Measurements from ENCODE around the gene SEMA4D.

SEMA4D gene

DNA sequence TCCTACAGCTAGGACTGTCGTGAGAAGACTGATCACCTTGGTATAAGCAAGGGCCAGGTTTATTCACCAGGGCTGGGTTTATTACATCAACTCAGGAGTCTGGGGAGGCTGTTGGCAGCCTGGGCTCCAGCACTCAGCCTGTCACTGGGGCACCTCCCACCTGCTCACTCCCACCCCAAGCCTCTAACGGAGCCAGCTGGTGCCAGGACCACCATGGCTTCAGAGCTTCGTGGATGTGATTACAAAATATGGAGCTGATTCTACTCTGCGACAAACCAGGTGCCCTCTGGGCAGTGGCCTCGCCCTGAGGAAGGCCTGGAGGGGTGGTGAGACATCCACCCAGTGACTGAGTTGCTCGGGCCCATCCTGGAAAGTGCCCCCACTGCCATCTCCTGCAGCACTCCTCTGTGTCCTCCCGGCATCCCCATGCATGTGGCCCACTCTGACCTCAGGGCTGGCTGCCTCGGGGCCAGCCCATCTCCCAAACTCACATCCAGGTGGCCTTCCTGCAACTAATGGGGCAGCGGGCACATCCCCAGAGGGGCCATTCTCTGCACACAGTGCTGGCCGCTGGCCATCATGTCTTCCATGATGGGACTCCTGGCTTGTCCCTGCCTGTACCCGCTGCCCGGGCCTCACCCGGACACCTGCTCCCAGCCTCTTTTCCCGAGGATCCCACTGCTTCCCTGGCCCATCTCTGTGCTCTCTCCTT lies 130.0 kb downstream of the SEMA4D start:
- no peak for DNase-seq (ENCODE audit: low read depth)

DNA sequence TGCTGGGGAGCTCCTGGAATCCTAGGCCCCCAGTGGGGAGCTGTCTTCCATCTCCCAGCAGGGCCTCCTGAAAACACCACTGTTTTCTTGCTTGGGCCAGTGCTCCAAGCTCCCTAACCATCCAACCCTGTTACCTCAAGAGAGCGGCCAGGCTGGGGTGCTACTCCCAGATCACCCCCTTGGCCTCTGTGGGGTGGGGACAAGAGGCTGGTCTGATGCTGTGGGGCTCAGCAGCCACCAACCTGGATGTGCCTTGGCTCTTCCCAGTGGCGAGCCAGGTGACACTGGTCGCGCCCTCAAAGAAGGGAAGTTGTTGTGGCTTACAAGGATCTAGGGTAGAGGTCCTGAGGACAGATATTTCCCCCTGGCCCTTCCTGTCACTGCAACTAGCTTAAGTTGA lies 130.6 kb downstream of the SEMA4D start:
- DNase-seq (ENCODE audit: low read depth): no peak

GRCh38 chr9:89366711-89367110 lies 131.2 kb downstream of the SEMA4D start:
- no peak for DNase-seq (ENCODE audit: low read depth)

DNA sequence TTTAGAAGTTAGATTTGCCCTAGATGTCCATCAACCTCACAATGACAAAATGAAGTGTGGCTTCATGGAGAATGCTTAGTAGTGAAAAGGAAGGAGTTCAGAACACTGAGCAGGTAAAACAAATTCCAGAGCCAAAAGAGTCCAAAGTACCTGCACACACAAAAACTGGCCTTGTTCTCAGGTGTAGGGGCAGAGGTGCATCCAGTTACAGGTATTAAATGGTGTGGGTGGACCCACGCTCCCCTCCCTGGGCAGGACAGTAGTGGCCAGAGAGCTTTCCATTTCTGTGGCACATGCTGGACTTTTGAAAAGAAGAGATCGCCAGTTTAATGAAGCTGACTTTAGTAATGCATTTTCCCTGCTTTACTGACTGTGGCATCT lies 132.4 kb downstream of the SEMA4D start:
- no peak for DNase-seq (ENCODE audit: low read depth)

DNA sequence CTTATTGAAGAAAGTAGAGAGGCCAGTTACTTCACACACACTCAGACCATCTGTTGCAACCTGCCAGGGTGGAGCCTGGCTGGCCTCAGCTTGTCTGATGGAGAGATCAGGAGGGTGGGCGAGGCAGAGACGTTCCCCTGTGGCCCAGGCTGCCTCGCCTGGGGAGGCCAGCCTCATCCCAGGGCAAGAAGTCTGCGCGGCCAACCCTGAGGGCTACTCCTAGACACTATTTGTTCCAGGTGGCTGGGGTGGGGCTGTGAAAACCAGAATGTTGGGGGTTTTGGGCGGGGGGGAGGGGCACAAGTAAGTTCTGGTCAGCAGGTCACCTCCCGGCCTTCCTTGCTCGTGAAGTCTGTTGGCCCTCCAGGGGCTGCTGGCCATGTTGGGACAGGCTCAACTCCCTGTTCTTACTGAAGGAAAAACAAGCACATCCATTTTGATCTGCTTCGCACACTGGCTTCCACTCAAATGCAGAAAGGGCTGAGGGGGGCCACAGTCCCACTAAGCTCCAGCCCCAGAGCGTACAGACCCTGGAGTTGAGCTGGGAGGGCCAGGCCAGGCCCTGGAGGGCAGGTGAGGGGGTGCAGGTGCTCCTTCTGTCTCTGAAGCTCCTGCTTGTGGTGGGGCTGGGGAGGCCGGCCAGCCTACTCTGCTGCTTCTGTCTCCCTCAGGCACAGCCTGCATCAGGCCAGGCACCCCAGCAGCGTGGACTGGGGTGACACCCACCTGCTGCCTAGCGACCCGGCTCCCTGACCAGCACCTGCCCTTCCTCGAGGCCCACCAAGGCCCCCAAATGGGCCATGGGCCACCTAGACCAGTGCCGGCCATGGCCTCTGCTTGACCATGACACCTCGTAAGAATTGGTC lies 133.0 kb downstream of the SEMA4D start:
- DNase-seq (ENCODE audit: low read depth): no peak

DNA sequence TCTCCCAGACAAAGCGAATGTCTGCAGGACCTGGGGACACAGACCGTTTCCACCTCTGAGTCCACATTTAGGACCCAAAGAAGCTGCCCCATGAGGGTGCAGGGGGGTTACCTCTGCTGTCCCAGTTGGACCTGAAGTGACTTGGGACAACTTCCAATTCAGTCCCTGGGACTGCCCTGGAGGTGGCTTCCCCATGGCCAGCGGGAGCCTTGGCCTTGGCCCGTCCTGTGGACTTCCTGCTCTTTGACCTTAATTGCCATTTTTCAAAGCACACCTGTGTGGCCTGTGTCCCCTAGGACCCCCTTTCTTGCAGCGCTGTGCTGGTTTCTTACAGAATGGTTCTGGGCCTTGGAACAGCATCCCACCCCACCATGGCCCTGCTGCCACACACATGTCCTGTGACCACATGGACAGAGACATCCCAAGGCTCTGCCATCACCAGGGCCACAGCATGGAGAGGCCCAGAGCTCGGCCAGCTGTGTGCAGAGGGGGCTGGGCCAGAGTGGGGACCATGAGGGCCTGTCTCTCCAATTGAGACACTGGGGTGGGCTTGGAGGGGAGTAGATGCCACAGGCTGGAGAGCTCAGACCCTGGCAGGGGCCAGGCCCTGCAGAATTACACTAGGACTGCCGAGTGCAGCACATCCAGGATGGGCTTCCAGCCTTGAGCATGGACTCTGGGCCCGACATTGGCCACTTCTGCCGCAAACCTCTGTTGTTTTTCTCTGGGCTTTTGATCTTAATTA lies 133.8 kb downstream of the SEMA4D start:
- no peak for DNase-seq (ENCODE audit: low read depth)

DNA sequence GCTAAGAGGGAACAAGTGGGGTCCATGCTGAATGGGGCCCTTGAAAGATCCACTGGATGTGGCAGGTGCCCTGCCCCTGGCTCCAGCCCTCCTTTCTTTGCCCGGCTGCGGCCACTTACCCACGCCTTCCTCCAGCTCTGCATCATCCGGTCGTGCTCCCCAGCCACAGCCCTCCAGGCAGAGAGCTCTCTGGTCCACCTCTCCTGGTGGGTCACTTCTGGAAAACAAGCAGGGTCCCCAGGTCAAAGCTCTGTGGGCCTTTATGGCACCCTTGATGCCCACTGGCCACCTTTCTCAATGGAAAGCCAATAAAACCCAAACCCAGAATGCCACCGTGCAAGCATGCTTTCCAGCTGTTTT lies 134.6 kb downstream of the SEMA4D start:
- DNase-seq (ENCODE audit: low read depth): no peak

GRCh38 chr9:89362647-89363310 lies 135.1 kb downstream of the SEMA4D start:
- DNase-seq (ENCODE audit: low read depth): no peak

DNA sequence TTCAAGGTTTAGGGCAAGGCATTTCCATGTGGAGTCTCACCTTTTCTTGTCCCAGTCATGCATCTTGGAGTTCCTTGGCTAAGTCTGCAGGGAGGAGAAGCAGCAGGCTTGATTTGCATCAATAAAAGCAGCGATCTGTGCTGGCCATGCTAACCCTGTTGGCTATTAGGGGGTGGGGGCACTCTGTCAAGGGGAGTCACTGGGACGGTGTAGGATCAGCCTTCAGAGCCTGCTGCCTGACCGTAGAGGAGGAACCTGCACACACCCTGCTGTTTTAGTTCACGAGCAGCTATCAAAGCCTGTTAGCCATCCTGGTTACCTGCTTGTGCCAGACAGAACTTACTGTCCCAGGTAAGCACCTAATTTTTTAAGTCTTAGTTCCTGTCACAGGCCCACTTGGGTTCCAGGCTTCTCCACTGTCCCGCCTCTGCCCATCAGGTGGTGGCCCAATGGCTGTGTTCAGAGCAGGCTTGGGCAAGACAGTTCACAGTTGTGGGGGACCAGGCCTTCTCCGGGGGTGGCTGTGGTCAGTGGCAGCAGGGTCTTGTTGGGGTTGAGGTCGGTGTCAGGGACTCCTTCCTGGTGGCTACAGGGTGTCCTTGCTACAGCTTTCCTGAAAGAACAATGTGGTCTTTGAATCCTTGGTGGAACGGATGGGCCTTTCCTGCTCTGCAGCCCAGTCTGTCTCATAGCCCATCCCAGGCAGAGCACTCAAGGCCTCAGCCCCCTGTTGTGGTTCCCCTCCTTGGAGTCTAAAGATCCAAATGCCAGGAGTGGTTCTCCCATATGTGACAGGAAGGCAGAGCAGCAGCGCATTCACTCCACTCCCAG lies 135.9 kb downstream of the SEMA4D start:
- DNase-seq (ENCODE audit: low read depth): no peak

GRCh38 chr9:89361031-89361430 lies 136.9 kb downstream of the SEMA4D start:
- no peak for DNase-seq (ENCODE audit: low read depth)

DNA sequence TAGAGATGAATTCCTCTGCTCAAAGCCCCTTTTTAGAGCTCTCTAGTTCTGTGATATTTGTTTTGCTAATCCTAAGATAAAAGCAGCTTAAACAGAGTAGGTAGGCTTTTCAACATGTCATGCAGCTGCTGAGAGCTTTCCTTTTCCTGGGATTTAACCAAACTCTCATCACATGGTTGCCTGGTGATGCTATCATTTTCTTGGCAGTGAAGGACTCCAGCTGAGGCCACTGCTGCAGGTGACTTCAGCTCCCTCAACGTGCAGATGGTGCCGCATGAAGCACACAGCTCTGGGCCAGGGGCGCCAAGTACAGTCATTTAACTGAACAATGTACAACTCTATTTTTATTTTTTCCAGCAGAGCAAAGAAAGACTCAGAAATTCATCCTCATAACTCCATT lies 137.4 kb downstream of the SEMA4D start:
- no peak for DNase-seq (ENCODE audit: low read depth)

DNA sequence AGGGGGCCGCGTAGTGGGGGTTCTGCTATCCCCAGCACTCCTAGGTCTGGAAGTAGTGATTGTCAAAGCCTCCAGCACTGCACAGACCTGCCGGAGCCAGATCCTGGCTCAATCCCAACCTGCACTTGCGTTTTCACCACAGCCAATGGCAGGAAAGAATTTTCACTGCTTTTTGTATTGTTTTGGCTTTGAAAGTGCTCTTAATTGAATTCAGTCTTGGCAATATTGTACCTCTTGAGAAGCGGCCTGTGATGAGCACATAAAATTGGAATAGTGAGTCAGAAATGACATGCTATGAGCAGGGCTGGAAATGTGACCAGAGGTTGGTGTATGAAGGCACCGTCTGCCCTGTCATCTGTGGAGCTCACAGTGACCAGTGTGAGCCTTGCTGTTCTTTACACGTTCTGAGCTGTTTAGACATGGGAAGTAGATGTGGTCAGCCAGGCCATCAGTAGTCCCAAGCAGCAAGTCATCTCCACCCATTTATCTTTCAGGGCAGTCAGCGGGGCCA lies 138.1 kb downstream of the SEMA4D start:
- DNase-seq (ENCODE audit: low read depth): no peak

GRCh38 chr9:89358985-89359384 lies 138.9 kb downstream of the SEMA4D start:
- DNase-seq (ENCODE audit: low read depth): no peak

GRCh38 chr9:89358376-89358916 lies 139.5 kb downstream of the SEMA4D start:
- no peak for DNase-seq (ENCODE audit: low read depth)

GRCh38 chr9:89357331-89358197 lies 140.3 kb downstream of the SEMA4D start:
- DNase-seq (ENCODE audit: low read depth): no peak

GRCh38 chr9:89356782-89357181 lies 141.1 kb downstream of the SEMA4D start:
- no peak for DNase-seq (ENCODE audit: low read depth)

GRCh38 chr9:89354471-89354870 lies 143.4 kb downstream of the SEMA4D start:
- DNase-seq (ENCODE audit: low read depth): no peak

DNA sequence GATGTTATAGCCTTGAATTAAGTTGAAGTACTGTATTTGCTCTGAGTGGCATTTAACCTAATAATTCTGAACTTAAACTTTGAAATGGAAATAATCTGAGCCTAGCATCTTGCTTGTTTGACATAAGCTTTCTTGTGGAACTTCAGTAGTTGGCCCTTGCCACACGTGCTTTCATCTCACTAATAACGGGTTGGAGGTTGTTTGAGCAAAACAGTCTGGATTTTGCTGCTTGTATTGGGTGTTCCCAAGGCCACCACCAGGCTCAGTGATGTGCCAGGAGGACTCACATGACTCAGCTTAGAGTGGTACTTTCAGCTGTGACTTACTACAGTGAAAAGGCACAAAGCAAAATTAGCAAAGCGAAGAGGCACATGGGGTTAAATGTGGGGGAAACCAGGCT lies 143.9 kb downstream of the SEMA4D start:
- no peak for DNase-seq (ENCODE audit: low read depth)

- DNase-seq (ENCODE audit: low read depth): no peak
Observed at GRCh38 chr9:89352874-89353649, 144.9 kb downstream of the SEMA4D start.

Data from HS-27A (cell line).